CD4-positive, alpha-beta T cell (primary cell): ENCODE results near the gene ANKFN1. TPM values are rescaled to one million over a fixed set of nuclear protein-coding genes. Genes with fewer than 3 reads are reported as not detected.

Experiments used
- ATAC-seq: fragments of 200-7000 bp; cut with Tn5 transposase; one replicate; pipeline ENCODE4 v1.10.0; 2022; ENCODE audit warnings: mild to moderate bottlenecking; ENCODE audit not compliant: poor library complexity
- CTCF ChIA-PET: fragments of 350-600 bp; sonication (Branson Sonifier 250); formaldehyde crosslinking; loops from one replicate; lab custom pipeline; 2021; ENCODE audit warnings: antibody characterized with exemption, inconsistent platforms; lab: Charles Lee
- POLR2A ChIA-PET: fragments of 350-600 bp; sonication (Branson Sonifier 250); formaldehyde crosslinking; loops from one replicate; lab custom pipeline; 2021; ENCODE audit warnings: antibody characterized with exemption, inconsistent platforms; lab: Charles Lee
- DNase-seq, 14 experiments: peaks; one replicate each; pipeline ENCODE4 v3.0.0-alpha.2; 2013 to 2020; ENCODE audit warnings: mixed read lengths in 2 of 14
- H3K27ac ChIP-seq, 2 donors: one replicate each; pipeline versions ENCODE4 v1.5.1 to v1.7.0; 2013; ENCODE audit warnings: low read length in 2 of 2, low read depth in 1 of 2, mild to moderate bottlenecking in 1 of 2
- H3K27me3 ChIP-seq, 2 experiments: 1 replicate in 1 of 2; 2 replicates in 1 of 2; pipeline versions ENCODE4 v1.6.1 to v1.7.0; 2013; ENCODE audit warnings: low read length in 2 of 2, control low read depth in 1 of 2, mild to moderate bottlenecking in 1 of 2, moderate library complexity in 1 of 2; ENCODE audit not compliant: insufficient read depth in 2 of 2, control insufficient read depth in 1 of 2
- H3K36me3 ChIP-seq: one replicate; pipeline ENCODE4 v1.6.1; 2013; ENCODE audit warnings: low read length, control low read depth; ENCODE audit not compliant: insufficient read depth
- H3K4me1 ChIP-seq: one replicate; pipeline ENCODE4 v1.6.1; 2013; ENCODE audit warnings: low read length, control low read depth; ENCODE audit not compliant: insufficient read depth
- H3K4me3 ChIP-seq: one replicate; pipeline ENCODE4 v1.5.1; 2013; ENCODE audit warnings: mild to moderate bottlenecking, low read length, moderate library complexity
- H3K9me3 ChIP-seq, 2 experiments: 1 replicate in 1 of 2; 2 replicates in 1 of 2; pipeline versions ENCODE4 v1.6.1 to v1.7.0; 2013; ENCODE audit warnings: low read length in 2 of 2, mild to moderate bottlenecking in 2 of 2, control low read depth in 1 of 2, moderate library complexity in 1 of 2; ENCODE audit not compliant: control insufficient read depth in 1 of 2, insufficient read depth in 1 of 2
- H3K27ac Mint-ChIP-seq: one replicate; pipeline ENCODE4 v1.8.0; 2020; ENCODE audit warnings: mixed read lengths
- H3K27me3 Mint-ChIP-seq: one replicate; pipeline ENCODE4 v1.8.0; 2021; ENCODE audit warnings: mixed read lengths
- H3K36me3 Mint-ChIP-seq: one replicate; pipeline ENCODE4 v1.8.0; 2021; ENCODE audit warnings: low read depth, mixed read lengths
- H3K4me1 Mint-ChIP-seq: one replicate; pipeline ENCODE4 v1.8.0; 2021; ENCODE audit warnings: low read depth, mixed read lengths
- H3K4me3 Mint-ChIP-seq: one replicate; pipeline ENCODE4 v1.8.0; 2020; ENCODE audit warnings: mild to moderate bottlenecking, mixed read lengths
- H3K9me3 Mint-ChIP-seq: one replicate; pipeline ENCODE4 v1.8.0; 2020; ENCODE audit warnings: mixed read lengths
- intact Hi-C, 2 experiments: fragments of 100-400 bp; cut with DNase I in 1 of 2; cut with micrococcal nuclease in 1 of 2; formaldehyde crosslinking; loops; one replicate each; pipeline versions ENCODE4 v1.15.1 to v1.9.0; 2023 to 2025; cut with DNase I, micrococcal nuclease
- total RNA-seq, 174 experiments: library from RNA in 2 of 174; stranded (reverse) in 2 of 174; gene quantifications; one replicate each; pipeline ENCODE4 v1.2.3 and lab custom pipeline; 2021 to 2026
- TF ChIP-seq, protein P1 (sequence below): fragments of 200-600 bp; IDR thresholded peaks from one replicate; pipeline ENCODE4 v1.8.0; 2022; ENCODE audit warnings: antibody characterized with exemption, mild to moderate bottlenecking

Gene ANKFN1
- total RNA-seq, 2 experiments from 2014 or later = not detected

DNA sequence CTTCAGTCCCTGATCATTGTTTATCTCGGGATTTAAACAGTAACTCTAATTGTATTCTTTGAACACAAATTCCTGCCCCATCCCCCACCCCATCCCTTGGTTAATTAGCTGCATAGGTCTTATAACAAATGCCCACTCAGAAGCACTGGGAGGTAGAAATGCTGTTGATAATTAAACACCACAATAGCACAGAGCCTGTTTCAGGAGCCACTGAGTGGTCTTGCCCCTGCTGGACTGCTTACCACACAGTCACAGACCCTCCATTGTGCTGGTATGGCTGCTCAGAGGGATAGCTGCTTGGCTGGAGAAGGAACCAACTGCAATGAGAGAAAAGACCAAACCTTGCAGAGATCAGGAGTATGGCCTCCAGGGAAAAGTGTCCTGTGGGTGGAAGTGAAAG is 214.1 kb downstream of the ANKFN1 start:
- Histone ChIP-seq H3K27ac (no peak overlapping the region), H3K4me1 (no peaks in the 10 kb centered on the region), H3K4me3 (no peak overlapping the region), H3K27me3 (no peaks in the 10 kb centered on the region), H3K36me3 (no peaks in the 10 kb centered on the region), H3K9me3 (no peaks in the 10 kb centered on the region)
- ATAC-seq = no peak
- ChIA-PET CTCF (no interaction called here), POLR2A (no interaction called here)
- intact Hi-C loops = loop anchor here in 1 of 2 experiments (10.0 kb wide), 1 partner anchor 163 kb away; no protein-coding TSS in a partner anchor
- Mint-ChIP-seq H3K36me3 (no peaks in the 10 kb centered on the region), H3K9me3 (no peaks in the 10 kb centered on the region), H3K4me1 (no peaks in the 10 kb centered on the region), H3K27ac (no peak overlapping the region), H3K4me3 (no peak overlapping the region), H3K27me3 (no peaks in the 10 kb centered on the region)
- TF ChIP-seq, protein P1, sequence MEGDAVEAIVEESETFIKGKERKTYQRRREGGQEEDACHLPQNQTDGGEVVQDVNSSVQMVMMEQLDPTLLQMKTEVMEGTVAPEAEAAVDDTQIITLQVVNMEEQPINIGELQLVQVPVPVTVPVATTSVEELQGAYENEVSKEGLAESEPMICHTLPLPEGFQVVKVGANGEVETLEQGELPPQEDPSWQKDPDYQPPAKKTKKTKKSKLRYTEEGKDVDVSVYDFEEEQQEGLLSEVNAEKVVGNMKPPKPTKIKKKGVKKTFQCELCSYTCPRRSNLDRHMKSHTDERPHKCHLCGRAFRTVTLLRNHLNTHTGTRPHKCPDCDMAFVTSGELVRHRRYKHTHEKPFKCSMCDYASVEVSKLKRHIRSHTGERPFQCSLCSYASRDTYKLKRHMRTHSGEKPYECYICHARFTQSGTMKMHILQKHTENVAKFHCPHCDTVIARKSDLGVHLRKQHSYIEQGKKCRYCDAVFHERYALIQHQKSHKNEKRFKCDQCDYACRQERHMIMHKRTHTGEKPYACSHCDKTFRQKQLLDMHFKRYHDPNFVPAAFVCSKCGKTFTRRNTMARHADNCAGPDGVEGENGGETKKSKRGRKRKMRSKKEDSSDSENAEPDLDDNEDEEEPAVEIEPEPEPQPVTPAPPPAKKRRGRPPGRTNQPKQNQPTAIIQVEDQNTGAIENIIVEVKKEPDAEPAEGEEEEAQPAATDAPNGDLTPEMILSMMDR = no peak
- DNase-seq = no peak

DNA sequence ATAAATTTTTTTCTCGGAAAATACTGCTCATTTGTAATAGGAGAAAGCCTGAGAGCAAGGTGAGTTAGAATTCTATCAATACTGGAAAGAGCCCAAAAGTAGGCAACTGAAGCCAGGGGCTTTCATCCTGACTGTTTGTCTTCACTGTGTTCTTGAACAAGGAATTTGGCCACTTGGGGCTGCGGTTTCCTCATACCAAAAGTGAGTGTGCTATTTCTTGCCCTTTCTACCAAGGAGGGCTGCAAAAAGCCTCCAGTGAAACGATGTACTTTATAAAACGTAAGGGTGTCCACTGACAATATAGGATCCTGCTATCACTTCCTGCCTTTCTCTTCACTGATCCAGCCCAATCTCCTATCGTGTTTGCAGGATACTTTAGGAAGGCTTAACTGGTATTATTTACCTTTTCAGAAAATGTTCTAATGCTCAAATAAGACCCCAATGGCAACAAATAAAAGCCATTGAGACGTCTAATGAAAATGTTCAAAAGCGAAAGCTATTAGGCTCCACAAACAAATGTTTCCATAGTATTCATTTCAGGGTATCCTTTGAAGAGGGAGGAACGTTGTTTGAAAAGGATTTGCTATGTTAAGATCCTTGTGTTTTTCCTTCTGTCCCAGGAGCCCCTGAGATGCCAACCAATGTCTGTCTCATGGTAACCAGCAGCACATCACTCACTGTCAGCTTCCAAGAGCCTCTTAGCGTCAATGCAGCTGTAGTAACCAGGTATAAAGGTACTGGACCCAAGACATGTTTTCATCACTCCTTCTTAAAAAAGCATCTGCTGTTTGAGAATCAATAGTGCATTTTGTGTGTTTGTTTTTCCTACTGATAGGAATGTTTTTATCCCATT is 220.9 kb downstream of the ANKFN1 start:
- H3K4me3 ChIP-seq = no peak overlapping the region
- no peaks in the 10 kb centered on the region for H3K9me3 ChIP-seq
- H3K9me3 Mint-ChIP-seq = no peaks in the 10 kb centered on the region
- no peak overlapping the region for H3K27ac Mint-ChIP-seq
- H3K27me3 Mint-ChIP-seq = no peaks in the 10 kb centered on the region
- no peak for DNase-seq
- intact Hi-C loops = no loop called here
- H3K36me3 ChIP-seq = no peaks in the 10 kb centered on the region
- no peak overlapping the region for H3K4me3 Mint-ChIP-seq
- ChIA-PET POLR2A (no interaction called here), CTCF (no interaction called here)
- ATAC-seq = no peak
- H3K36me3 Mint-ChIP-seq = no peaks in the 10 kb centered on the region
- H3K27me3 ChIP-seq = no peaks in the 10 kb centered on the region
- TF ChIP-seq, protein P1 = no peak
- H3K27ac ChIP-seq = no peak overlapping the region
- H3K4me1 ChIP-seq = no peaks in the 10 kb centered on the region
- H3K4me1 Mint-ChIP-seq = no peaks in the 10 kb centered on the region

DNA sequence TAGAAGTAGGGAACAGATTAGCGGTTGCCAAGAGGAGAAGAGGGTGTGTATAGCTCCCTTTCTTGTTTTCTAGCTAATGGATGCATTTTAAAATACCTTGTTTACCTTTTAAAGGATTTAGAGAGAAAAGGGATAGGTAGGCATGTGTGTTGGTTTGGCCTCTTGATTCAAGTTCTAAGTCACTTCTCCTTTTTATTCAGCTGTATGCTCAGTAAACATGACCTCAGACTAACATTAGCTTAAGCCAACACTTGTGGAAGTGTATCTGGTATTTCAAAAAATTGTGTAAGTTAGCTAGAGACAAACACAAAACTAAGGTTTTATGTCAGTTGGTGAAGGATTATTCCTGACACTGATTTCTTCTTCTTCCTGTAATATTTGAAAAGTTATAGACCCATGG is 236.1 kb downstream of the ANKFN1 start:
- H3K27me3 ChIP-seq = no peaks in the 10 kb centered on the region
- H3K27ac Mint-ChIP-seq = no peak overlapping the region
- DNase-seq (no peak), ATAC-seq (no peak)
- peaks cover 4% of the 10 kb centered on the region for H3K9me3 Mint-ChIP-seq
- no peaks in the 10 kb centered on the region for H3K36me3 ChIP-seq
- H3K4me1 ChIP-seq = no peaks in the 10 kb centered on the region
- H3K4me3 Mint-ChIP-seq = no peak overlapping the region
- intact Hi-C loops = no loop called here
- H3K27me3 Mint-ChIP-seq = no peaks in the 10 kb centered on the region
- H3K4me3 ChIP-seq = no peak overlapping the region
- H3K27ac ChIP-seq = no peak overlapping the region
- H3K36me3 Mint-ChIP-seq = no peaks in the 10 kb centered on the region
- POLR2A ChIA-PET = no interaction called here
- CTCF ChIA-PET = no interaction called here
- no peaks in the 10 kb centered on the region for H3K4me1 Mint-ChIP-seq
- TF ChIP-seq, protein P1 = no peak
- peaks cover 0 to 7% of the 10 kb centered on the region in 2 experiments for H3K9me3 ChIP-seq
